H1 (cell line): ENCODE data around the gene VGF. TPM values are rescaled to one million over a fixed set of nuclear protein-coding genes. Genes with fewer than 3 reads are reported as not detected.

ENCODE experiments used
- KDM1A ChIP-seq: fragments of 200-600, 300-600 bp; sonication (generic); IDR thresholded peaks from 2 replicates; pipeline ENCODE4 v1.7.1; 2016; ENCODE audit warnings: mild to moderate bottlenecking, low read length, borderline replicate concordance
- polyA plus RNA-seq, 7 experiments: library from polyadenylated mRNA; depleted of rRNA in 3 of 7; stranded (reverse) in 5 of 7; unstranded in 2 of 7; fragments of >200 nt in 5 of 7; fragments of 200-250 nt in 2 of 7; gene quantifications; 1 replicate in 5 of 7; 2 replicates in 1 of 7; 4 replicates in 1 of 7; pipeline versions ENCODE4 v1.2.1 to v1.2.3, GENCODE V29; 2011 to 2013; ENCODE audit warnings: missing spikeins in 2 of 7, mixed read lengths in 2 of 7
- total RNA-seq: library from RNA; stranded (reverse); fragmentation: NEBNext Ultra II Directional; extraction: Animal tissue kit (Norgen Biotek cat#: 25700); gene quantifications from 2 replicates; pipeline ENCODE4 v1.2.1, GENCODE V29; 2021
- TF ChIP-seq, protein P1 (sequence below): IDR thresholded peaks from 2 replicates; pipeline ENCODE4 v1.6.1; 2011; ENCODE audit warnings: low read depth, mild to moderate bottlenecking, low read length; ENCODE audit not compliant: insufficient read depth

VGF gene
- total and polyA plus RNA-seq, 2 of the 8 experiments (the other 6 are each of a cell fraction or from before 2014, with no cell fraction given), result 1.6 to 7.0 TPM

- TF ChIP-seq KDM1A, result no peak
- TF ChIP-seq, protein P1, sequence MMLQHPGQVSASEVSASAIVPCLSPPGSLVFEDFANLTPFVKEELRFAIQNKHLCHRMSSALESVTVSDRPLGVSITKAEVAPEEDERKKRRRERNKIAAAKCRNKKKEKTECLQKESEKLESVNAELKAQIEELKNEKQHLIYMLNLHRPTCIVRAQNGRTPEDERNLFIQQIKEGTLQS, result no peak
- TF ChIP-seq, all 59 proteins: peak for 0
These were observed 21.6 kb upstream of the VGF start (continued) for GRCh38 chr7:101186844-101187428.
